ENCODE data around the gene CD109. TPM values are rescaled to one million over a fixed set of nuclear protein-coding genes. Genes with fewer than 3 reads are reported as not detected.
A peak's percentile ranks its signal among the peaks of the same experiment; 100 is the strongest.

Gene CD109
- total RNA-seq, 3 donors from 2014 or later = 10.2 to 16.8 (median 13.3) TPM

GRCh38 chr6:73790574-73790973 is 94.6 kb downstream of the CD109 start:
- Histone ChIP-seq H3K27ac (no peak overlapping the region), H3K27me3 (no peaks in the 10 kb centered on the region), H3K4me3 (no peak overlapping the region), H3K4me1 (no peaks in the 10 kb centered on the region), H3K9me3 (no peaks in the 10 kb centered on the region), H3K36me3 (no peaks in the 10 kb centered on the region)
- intact Hi-C loops (cut with DNase I; ENCODE audit: low total_unique reads) = no loop called here
- no peak for TF ChIP-seq POLR2AphosphoS5 (IDR thresholded peaks at IDR 0.05)
- no peak for TF ChIP-seq CTCF (IDR thresholded peaks at IDR 0.05)
- TF ChIP-seq POLR2A (IDR thresholded peaks at IDR 0.05) = no peak
- no peak for DNase-seq (ENCODE audit: low spot score in 2 of 2)

GRCh38 chr6:73791336-73791735 is 95.3 kb downstream of the CD109 start:
- no peaks in the 10 kb centered on the region for H3K4me1 ChIP-seq
- H3K27me3 ChIP-seq = no peaks in the 10 kb centered on the region
- no peaks in the 10 kb centered on the region for H3K36me3 ChIP-seq
- no peaks in the 10 kb centered on the region for H3K9me3 ChIP-seq
- H3K27ac ChIP-seq = no peak overlapping the region
- no peak for DNase-seq (ENCODE audit: low spot score in 2 of 2)
- no peak overlapping the region for H3K4me3 ChIP-seq
- intact Hi-C loops (cut with DNase I; ENCODE audit: low total_unique reads) = no loop called here
- TF ChIP-seq POLR2A (IDR thresholded peaks at IDR 0.05) (no peak), CTCF (IDR thresholded peaks at IDR 0.05) (no peak), POLR2AphosphoS5 (IDR thresholded peaks at IDR 0.05) (no peak)

GRCh38 chr6:73792738-73793137 is 96.7 kb downstream of the CD109 start:
- intact Hi-C loops (cut with DNase I; ENCODE audit: low total_unique reads) = loop anchor here (2.0 kb wide), 1 partner anchor 38 kb away; no protein-coding TSS in a partner anchor

GRCh38 chr6:73796881-73797280 is 100.9 kb downstream of the CD109 start:
- no peak for TF ChIP-seq POLR2A (IDR thresholded peaks at IDR 0.05)
- no peak for TF ChIP-seq CTCF (IDR thresholded peaks at IDR 0.05)
- TF ChIP-seq POLR2AphosphoS5 (IDR thresholded peaks at IDR 0.05) = no peak
- H3K27me3 ChIP-seq = no peaks in the 10 kb centered on the region
- H3K4me3 ChIP-seq = no peak overlapping the region
- no peak overlapping the region for H3K27ac ChIP-seq
- no peaks in the 10 kb centered on the region for H3K36me3 ChIP-seq
- no peaks in the 10 kb centered on the region for H3K9me3 ChIP-seq
- no peaks in the 10 kb centered on the region for H3K4me1 ChIP-seq
- no peak for DNase-seq (ENCODE audit: low spot score in 2 of 2)
- intact Hi-C loops (cut with DNase I; ENCODE audit: low total_unique reads) = no loop called here

More at GRCh38 chr6:73792738-73793137, 96.7 kb downstream of the CD109 start:
- H3K4me1 ChIP-seq = no peaks in the 10 kb centered on the region
- TF ChIP-seq POLR2AphosphoS5 (IDR thresholded peaks at IDR 0.05) = no peak
- TF ChIP-seq CTCF (IDR thresholded peaks at IDR 0.05) = no peak
- TF ChIP-seq POLR2A (IDR thresholded peaks at IDR 0.05) = no peak
- no peaks in the 10 kb centered on the region for H3K36me3 ChIP-seq
- H3K4me3 ChIP-seq = no peak overlapping the region
- no peak for DNase-seq (ENCODE audit: low spot score in 2 of 2)
- H3K27ac ChIP-seq = no peak overlapping the region
- H3K9me3 ChIP-seq = no peaks in the 10 kb centered on the region
- H3K27me3 ChIP-seq = no peaks in the 10 kb centered on the region

GRCh38 chr6:73797861-73798260 is 101.9 kb downstream of the CD109 start:
- Histone ChIP-seq H3K9me3 (no peaks in the 10 kb centered on the region), H3K4me1 (no peaks in the 10 kb centered on the region), H3K27ac (peak overlapping the region in 1 of 2 donors; percentile 72), H3K4me3 (no peak overlapping the region), H3K27me3 (no peaks in the 10 kb centered on the region), H3K36me3 (no peaks in the 10 kb centered on the region)
- intact Hi-C loops (cut with DNase I; ENCODE audit: low total_unique reads) = no loop called here
- TF ChIP-seq POLR2AphosphoS5 (IDR thresholded peaks at IDR 0.05) = no peak
- no peak for TF ChIP-seq CTCF (IDR thresholded peaks at IDR 0.05)
- no peak for TF ChIP-seq POLR2A (IDR thresholded peaks at IDR 0.05)
- no peak for DNase-seq (ENCODE audit: low spot score in 2 of 2)
